HT1080 (cell line): ENCODE data around the gene GRHL1. TPM values are rescaled to one million over a fixed set of nuclear protein-coding genes. Genes with fewer than 3 reads are reported as not detected.
"Not testable (repeated sequence)": the region's sequence is repeated elsewhere in the genome, so short reads cannot be mapped to it uniquely, and the experiment has no call there.

Experiments used
- DNase-seq: peaks from one replicate; pipeline ENCODE4 v3.0.0-alpha.2; 2015; ENCODE audit warnings: low read depth
- total RNA-seq: library from RNA; depleted of rRNA; stranded (reverse); fragments of >200 nt; shearing (Covaris generic); gene quantifications from 2 replicates; pipeline ENCODE4 v1.2.3, GENCODE V29; 2014

The GRHL1 gene
- total RNA-seq, 1 experiment from 2014 or later: 0.11 TPM

DNA sequence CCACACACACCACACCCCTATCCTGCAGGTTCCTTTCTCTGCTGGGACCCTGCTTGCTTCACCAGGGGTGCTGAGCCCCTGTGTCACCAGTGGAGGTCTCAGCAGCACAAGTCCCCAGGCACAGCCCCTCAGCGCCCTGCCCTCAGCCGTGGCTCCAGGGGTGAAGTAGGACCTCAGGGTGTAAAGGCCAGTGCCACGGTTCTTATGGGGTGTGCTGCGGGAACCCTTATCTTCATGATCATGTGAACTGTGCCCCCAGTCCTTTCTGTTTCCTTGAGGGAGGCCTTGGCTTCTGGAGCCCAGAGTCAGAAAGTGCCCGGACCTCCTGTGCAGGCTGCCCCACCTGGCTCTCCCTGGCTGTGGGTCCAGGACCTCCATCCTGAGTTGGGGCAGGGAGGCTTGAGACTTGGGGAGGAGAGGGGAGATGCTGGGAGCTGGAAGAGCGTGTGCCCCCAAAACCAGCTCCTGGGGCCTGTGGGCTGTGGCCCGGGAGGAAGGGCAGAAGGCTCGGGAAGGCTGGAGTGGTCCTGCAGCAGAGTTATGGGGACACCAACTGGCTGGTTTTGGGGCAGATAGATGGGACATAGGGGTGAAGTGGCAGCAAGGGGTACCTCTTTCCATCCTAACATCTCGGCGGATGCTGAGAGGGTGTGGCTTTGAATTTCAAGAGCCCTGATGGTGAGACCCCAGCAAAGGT is 71.6 kb downstream of the GRHL1 start:
- DNase-seq: no peak

- no peak for DNase-seq
Measured at GRCh38 chr2:10026940-10027569, 75.6 kb downstream of the GRHL1 start.

- DNase-seq: no peak
Measured at GRCh38 chr2:10027660-10028330, 76.3 kb downstream of the GRHL1 start.

- DNase-seq: no peak
Measured at GRCh38 chr2:10028407-10028987, 77.0 kb downstream of the GRHL1 start.

- DNase-seq: peak; percentile 27
Measured at GRCh38 chr2:10028988-10029874, 77.7 kb downstream of the GRHL1 start.

DNA sequence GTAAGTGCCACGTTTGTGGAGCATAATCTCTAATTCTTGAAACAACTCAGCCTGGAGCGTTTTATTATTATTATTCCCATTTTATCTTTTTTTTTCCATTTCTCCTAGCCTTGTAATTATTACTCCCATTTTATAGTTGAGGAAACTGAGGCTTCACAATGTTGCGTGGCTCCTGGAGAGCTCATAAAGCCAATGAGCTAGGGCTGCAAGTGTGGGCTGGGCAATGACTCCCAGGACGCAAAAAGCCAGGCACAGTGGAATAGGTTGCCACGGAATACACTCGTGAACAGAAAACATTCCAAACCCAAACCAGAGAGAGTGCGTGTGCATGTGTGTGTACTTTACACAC is 78.4 kb downstream of the GRHL1 start:
- no peak for DNase-seq

GRCh38 chr2:10030311-10030736 is 78.8 kb downstream of the GRHL1 start:
- DNase-seq: no peak

DNA sequence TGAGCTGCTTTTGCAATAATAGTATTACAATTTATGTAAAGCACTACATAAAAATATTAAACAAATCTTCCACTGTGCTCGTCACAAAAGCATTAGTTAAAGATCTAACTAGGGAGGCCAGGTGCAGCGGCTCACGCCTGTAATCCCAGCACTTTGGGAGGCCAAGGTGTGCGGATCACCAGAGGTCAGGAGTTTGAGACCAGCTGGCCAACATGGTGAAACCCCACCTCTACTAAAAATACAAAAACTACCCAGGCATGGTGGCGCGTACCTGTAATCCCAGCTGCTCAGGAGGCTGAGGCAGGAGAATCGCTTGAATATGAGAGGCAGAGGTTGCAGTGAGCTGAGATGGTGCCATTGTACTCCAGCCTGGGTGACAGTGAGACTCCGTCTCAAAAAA is 79.3 kb downstream of the GRHL1 start:
- DNase-seq: not testable (repeated sequence)

- no peak for DNase-seq
Measured at GRCh38 chr2:10031886-10032745, 80.6 kb downstream of the GRHL1 start.

DNA sequence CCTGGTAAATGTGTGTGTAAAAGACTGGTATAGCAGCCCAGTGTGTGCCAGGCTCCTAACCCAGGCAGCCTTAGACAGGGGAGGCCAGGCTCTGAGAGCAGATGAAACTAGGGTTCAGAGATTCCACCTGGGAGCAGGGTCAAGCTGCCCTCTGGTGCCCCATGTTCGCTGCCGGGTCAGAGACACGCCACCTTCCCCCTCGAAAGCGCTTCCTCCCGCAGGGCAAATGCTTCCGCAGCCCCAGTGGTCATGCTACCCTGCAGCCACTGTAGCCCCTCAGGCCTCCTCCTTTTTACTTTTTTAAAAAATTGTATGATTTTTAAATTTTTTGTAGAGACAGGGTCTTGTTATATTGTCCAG is 81.2 kb downstream of the GRHL1 start:
- no peak for DNase-seq

DNA sequence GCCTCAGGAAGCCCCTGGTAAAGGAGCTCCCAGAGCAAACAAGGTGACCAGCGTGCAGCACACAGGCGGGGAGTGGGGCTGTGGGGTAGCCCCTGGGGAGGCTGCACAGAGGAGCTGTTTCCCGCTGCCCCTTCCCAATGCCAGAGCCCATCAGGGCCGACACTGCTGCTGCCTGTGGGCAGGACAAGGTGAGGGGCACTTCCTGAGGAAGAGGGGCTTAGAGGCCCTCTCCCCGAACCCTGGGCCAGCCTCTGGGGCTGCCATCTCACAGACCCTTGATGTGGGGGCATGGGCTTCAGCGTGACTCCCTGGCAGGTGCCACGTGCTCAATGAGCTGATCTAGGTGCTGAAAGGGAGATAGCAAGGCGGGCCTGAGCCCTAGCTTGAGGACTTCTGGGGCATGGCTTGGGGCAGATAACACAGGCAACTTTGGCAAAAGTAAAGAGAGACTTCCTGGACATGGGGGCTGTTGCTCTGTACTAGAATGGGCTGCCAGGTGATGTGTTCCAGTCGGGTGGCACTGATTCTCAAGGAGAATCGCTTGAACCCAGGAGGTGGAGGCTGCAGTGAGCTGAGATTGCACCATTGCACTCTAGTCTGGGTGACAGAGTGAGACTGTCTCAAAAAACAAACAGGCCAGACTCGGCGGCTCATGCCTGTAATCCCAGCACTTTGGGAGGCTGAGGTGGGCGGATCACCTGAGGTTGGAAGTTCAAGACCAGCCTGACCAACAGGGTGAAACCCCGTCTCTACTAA is 81.9 kb downstream of the GRHL1 start:
- no peak for DNase-seq

- DNase-seq: no peak
Measured at GRCh38 chr2:10034333-10035052, 83.0 kb downstream of the GRHL1 start.

DNA sequence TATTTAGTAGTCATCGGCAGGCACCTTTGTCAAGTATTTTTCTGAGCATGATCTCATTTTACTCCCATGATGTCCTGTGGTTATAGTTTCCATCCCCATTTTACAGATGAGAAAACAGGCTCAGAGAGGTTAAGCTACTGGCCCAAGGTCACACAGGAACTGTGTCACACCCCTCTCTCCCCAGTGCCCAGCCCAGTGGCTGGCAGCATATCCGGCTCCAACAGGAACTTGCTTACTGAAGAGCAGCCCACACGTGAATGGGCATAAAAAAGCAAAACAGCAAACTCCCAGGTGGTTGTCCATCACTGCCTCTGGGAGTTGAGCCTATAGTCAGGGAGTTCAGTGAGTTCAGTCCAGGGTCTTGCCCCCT is 83.5 kb downstream of the GRHL1 start:
- no peak for DNase-seq

- no peak for DNase-seq
Measured at GRCh38 chr2:10035633-10036032, 84.1 kb downstream of the GRHL1 start.

- DNase-seq: peak; percentile 81
Measured at GRCh38 chr2:10036095-10036884, 84.8 kb downstream of the GRHL1 start.

GRCh38 chr2:10038123-10038522 is 86.6 kb downstream of the GRHL1 start:
- no peak for DNase-seq

- DNase-seq: no peak
Measured at GRCh38 chr2:10038716-10039115, 87.2 kb downstream of the GRHL1 start.
